Transverse colon (tissue), 3 donors: ENCODE results near the gene ANKS1B.

ENCODE experiments used
- CTCF ChIP-seq, 5 experiments: fragments of 200-600 bp in 3 of 5; fragments of 450-650 bp in 2 of 5; sonication (generic) in 3 of 5; IDR thresholded peaks; 1 replicate in 2 of 5; 2 replicates in 3 of 5; pipeline ENCODE4 v1.5.1; 2016 to 2017; ENCODE audit warnings: antibody characterized with exemption in 5 of 5, inconsistent platforms in 3 of 5, mild to moderate bottlenecking in 2 of 5, moderate library complexity in 1 of 5
- POLR2A ChIP-seq: fragments of 450-650 bp; IDR thresholded peaks from one replicate; pipeline ENCODE4 v1.6.1; 2016; ENCODE audit warnings: antibody characterized with exemption, mild to moderate bottlenecking, moderate library complexity

- TF ChIP-seq POLR2A (no peak), CTCF (IDR thresholded peaks at IDR 0.05) (no peak)
Observed at GRCh38 chr12:99253068-99253467, 731.7 kb downstream of the ANKS1B start.
